Epithelial cell of esophagus (primary cell): Measurements from ENCODE around the gene NME3.

Experiments
- DNase-seq: peaks from one replicate; pipeline ENCODE4 v3.0.0; 2010; ENCODE audit warnings: low read depth
- H3K4me3 ChIP-seq: 2 replicates; pipeline ENCODE4 v1.5.1; 2011; ENCODE audit warnings: mild to moderate bottlenecking, low read length, control low read depth
- TF ChIP-seq, protein P1 (sequence below): IDR thresholded peaks from 2 replicates; pipeline ENCODE4 v1.5.1; 2011; ENCODE audit warnings: low read depth, mild to moderate bottlenecking, low read length, control low read depth, inconsistent platforms; ENCODE audit not compliant: insufficient read depth; ENCODE audit errors: missing control alignments

The NME3 gene

DNA sequence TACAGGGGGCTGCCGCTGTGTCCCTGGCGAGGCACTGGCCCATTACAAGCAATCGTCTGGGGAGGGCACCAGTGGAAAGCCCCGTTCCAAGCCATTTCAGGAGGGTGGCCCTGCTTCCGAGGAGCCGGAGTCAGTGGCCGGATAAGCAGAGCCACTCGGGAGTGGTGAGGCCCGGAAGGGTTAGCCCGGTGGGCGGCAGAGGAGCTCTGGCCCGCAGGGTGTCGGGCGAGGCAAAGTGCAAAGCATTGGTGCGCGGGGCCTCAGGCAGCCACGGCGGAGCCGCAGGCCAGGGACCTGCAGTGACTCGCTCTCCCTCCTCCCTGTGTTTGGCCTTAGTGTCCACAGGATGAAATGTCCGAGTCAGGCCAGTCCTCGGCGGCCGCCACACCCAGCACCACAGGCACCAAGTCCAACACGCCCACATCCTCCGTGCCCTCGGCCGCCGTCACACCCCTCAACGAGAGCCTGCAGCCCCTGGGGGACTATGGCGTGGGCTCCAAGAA is 24.6 kb downstream of the NME3 start:
- DNase-seq, result no peak
- H3K4me3 ChIP-seq, result no peak overlapping the region
- TF ChIP-seq, protein P1, sequence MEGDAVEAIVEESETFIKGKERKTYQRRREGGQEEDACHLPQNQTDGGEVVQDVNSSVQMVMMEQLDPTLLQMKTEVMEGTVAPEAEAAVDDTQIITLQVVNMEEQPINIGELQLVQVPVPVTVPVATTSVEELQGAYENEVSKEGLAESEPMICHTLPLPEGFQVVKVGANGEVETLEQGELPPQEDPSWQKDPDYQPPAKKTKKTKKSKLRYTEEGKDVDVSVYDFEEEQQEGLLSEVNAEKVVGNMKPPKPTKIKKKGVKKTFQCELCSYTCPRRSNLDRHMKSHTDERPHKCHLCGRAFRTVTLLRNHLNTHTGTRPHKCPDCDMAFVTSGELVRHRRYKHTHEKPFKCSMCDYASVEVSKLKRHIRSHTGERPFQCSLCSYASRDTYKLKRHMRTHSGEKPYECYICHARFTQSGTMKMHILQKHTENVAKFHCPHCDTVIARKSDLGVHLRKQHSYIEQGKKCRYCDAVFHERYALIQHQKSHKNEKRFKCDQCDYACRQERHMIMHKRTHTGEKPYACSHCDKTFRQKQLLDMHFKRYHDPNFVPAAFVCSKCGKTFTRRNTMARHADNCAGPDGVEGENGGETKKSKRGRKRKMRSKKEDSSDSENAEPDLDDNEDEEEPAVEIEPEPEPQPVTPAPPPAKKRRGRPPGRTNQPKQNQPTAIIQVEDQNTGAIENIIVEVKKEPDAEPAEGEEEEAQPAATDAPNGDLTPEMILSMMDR, result no peak

DNA sequence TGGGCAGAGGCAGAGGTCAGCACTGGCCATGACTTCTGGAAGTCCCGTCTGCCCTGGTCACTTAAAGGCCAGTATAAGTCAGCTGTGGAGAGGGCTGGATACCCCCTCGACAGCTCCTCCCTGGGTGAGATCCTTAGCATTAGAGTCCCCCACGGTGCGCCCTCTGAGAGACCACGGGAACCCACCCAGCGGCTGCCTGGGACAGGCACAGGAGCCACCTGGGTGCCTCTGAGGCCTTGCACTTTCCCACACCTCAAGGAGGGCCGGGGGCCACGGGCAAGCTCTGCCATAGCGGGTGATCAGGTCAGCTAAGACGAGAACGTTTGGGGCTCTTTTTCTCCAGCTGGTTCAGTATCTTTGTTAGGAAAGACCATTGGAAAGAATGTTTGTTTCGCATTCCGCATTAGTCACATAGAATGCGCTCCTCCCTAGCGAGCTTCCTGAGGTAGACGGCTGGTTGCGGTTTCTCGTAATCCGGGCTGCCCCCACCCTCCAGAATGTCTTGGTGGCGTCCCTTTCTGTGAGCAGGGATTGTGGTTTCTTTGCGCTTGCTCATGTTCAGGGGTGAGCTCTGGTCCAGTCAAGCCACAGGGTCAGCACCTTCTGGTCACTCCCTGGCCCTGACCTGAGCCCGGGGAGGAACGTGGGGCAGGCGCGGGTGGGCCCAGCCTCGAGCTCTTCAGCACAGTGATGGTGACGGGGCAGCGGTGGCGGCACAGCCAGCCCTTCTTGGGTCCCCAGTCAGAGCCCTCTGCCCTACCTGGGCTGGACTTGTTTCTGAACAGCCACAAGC is 25.2 kb downstream of the NME3 start:
- H3K4me3 ChIP-seq, result no peak overlapping the region
- TF ChIP-seq, protein P1, result no peak
- DNase-seq, result peak; percentile 54

DNA sequence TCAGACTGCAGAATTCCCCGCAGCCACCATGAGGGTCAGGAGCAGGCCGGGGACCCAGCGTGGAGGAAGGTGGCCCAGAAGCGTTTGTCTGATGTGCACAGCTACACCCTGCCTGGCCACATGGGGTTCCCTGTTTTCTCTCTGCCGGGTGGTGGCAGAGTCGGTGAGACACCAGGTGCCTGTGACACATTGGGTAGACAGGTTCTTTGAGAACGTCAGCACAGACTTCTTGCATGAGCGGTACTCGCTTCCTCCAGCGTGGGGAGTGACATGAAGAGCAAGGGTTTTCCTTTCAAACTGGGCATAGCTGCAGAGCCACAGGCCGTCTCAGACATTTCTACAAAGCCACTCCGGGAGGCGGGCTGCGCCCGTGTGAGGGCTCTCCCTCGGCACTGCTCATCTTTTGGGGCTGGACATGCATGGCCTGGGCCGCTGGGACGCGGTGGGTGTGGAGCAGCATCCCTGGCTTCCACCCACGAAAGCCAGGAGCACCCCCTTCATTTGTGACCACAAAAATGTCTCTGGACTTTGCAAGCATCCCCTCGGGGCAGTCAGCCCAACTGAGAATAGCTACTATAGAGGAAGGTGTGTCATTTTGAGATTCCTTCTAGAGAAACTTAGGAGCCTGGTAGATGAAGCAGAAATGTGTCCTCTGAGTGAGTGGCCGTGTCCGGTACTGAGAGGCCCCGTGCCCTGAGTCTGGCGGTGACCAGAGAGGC is 26.0 kb downstream of the NME3 start:
- no peak overlapping the region for H3K4me3 ChIP-seq
- peak; percentile 57 for DNase-seq
- TF ChIP-seq, protein P1, result peak; percentile 6

DNA sequence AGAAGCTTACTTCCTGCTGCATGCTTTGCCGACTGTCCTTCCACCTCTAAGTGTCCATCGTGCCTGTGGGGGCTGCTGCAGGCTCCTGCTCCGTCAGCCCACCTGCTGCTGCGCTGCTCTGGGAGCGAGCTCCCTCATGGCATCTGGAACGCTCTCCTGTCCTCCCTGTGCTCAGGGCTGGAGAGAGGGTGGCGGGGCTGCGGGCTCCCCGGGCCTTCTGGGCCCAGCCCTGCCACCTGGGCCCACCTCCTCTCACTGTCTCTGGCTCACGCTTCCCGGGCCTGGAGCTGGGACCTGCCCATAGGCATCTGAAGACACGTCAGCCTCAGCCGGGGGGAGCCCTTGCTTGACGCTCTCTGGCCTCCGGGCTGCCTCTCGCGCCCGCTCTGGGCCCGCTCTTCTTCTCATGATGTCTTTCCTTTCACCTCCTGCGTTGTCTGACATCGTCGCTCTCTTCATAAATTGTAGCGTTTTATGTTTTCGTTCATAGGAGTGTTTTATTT is 27.0 kb downstream of the NME3 start:
- DNase-seq, result no peak
- no peak overlapping the region for H3K4me3 ChIP-seq
- TF ChIP-seq, protein P1, result no peak

DNA sequence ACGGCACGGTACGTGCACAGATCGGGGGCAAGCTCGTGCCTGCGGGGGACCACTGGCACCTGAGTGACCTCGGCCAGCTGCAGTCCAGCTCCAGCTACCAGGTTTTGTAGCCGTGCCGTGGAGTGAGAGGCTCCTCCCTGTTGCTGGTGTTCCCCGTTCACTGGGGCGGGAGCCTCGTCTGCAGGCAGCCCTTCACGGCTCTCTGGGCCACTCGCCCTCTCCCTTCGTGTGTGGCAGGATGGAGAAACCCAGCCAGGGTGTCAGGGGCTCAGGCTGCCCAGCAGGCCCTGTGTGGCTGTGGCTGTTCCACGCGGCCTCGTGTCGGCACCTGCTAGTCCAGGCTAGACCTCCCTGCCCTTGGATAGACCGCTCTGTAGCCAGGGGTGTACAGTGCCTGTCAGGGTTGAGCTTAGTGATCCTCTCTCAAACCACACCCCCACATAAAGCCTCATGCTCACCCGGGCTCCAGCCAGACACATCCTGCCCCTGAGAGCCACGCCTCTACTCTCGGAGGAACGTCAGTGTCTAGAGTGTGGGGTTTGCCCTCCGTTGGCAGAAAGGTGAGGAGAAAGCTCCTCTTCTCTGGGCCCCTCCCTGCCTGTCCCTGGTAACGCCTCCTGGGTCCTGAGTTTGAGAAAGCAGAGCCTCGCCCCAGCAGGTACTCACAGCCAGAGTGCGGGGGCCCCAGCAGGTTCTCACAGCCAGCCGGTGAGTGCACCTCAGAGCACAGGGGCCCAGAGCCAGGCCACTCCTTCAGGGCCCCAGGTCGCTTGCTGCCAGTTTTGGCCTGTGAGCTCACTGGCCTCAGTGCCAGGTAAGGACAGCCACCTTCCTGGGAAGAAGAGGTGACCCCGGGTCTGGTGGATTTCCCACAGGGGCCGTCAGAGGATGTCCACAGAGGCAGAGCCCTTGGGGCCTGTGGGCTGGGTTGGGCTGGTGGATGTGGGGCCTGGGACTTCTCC is 27.7 kb downstream of the NME3 start:
- TF ChIP-seq, protein P1, result no peak
- H3K4me3 ChIP-seq, result no peak overlapping the region

DNA sequence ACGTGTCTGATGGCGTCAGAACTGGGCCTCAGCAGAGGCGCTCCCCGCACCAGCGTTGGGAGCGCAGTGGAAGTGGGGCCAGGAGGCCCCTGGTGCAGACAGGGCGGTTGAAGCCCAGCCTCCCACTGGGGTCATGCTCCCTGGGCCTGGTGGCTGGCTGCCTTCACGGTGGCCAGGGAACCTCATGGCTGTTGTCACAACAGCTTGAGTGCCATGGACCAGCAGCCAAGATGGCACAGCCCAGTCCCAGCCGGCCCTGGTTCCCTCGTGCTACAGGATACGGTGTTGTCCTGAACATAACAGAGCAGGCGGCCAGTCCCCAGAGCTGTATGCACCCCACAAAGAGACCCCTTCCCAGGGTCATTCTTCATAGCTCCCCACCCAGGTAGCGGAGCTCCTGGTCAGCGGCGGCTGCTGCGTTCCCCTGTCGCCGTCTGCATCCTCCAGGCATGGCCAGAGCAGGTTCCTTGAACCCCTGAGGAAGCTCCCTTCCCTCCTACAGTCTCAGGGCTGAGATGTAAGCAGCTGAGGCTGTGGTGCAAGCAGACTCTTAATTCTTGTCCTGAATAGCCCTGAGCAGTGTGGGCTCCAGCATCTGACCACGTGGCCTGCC is 29.7 kb downstream of the NME3 start:
- no peak for DNase-seq
- H3K4me3 ChIP-seq, result no peak overlapping the region
- TF ChIP-seq, protein P1, result no peak

More for the DNA sequence above, 27.7 kb downstream of the NME3 start:
- DNase-seq, result no peak
